Gastroesophageal sphincter (tissue), 4 donors: Measurements from ENCODE around the gene LTBP2. TPM values are rescaled to one million over a fixed set of nuclear protein-coding genes. Genes with fewer than 3 reads are reported as not detected.
A peak's percentile ranks its signal among the peaks of the same experiment; 100 is the strongest.

Source experiments
- ATAC-seq: fragments of 150-250 bp; one replicate; pipeline ENCODE4 v1.9.1; 2016; ENCODE audit warnings: mild to moderate bottlenecking, moderate library complexity
- H3K27ac ChIP-seq, 4 donors: fragments of 200-600 bp; sonication (generic) in 3 of 4; 1 replicate in 3 of 4; 2 replicates in 1 of 4; pipeline ENCODE4 v1.5.1; 2016 to 2019
- H3K27me3 ChIP-seq: fragments of 200-600 bp; sonication (generic); one replicate; pipeline ENCODE4 v1.5.1; 2019
- H3K36me3 ChIP-seq, 2 donors: fragments of 200-600 bp; sonication (generic); one replicate each; pipeline ENCODE4 v1.5.1; 2019; ENCODE audit warnings: control low read depth in 1 of 2
- H3K4me1 ChIP-seq, 3 donors: fragments of 200-600 bp; sonication (generic); 1 replicate in 2 of 3; 2 replicates in 1 of 3; pipeline ENCODE4 v1.5.1; 2016 to 2019; ENCODE audit warnings: control low read depth in 2 of 3
- H3K4me3 ChIP-seq, 2 donors: fragments of 200-600 bp; sonication (generic); one replicate each; pipeline ENCODE4 v1.5.1; 2019; ENCODE audit warnings: mild to moderate bottlenecking in 1 of 2, moderate library complexity in 1 of 2
- H3K9me3 ChIP-seq, 3 donors: fragments of 200-600 bp; sonication (generic); one replicate each; pipeline ENCODE4 v1.5.1; 2017 to 2019; ENCODE audit warnings: control low read depth in 2 of 3
- CTCF ChIP-seq, 4 experiments: fragments of 200-600 bp in 2 of 4; fragments of 450-650 bp in 2 of 4; sonication (generic) in 1 of 4; IDR thresholded peaks; one replicate each; pipeline ENCODE4 v1.5.1; 2017 to 2019; ENCODE audit warnings: antibody characterized with exemption in 4 of 4, mild to moderate bottlenecking in 2 of 4, moderate library complexity in 2 of 4
- EP300 ChIP-seq: sonication (generic); formaldehyde crosslinking; IDR thresholded peaks from one replicate; pipeline ENCODE4 v1.6.1; 2017; ENCODE audit warnings: antibody characterized with exemption, mild to moderate bottlenecking
- POLR2A ChIP-seq, 2 donors: fragments of 450-650 bp; IDR thresholded peaks; one replicate each; pipeline ENCODE4 v1.6.1; 2017; ENCODE audit warnings: antibody characterized with exemption in 2 of 2, mild to moderate bottlenecking in 2 of 2, moderate library complexity in 1 of 2
- POLR2AphosphoS5 ChIP-seq: sonication (generic); formaldehyde crosslinking; IDR thresholded peaks from one replicate; pipeline ENCODE4 v1.6.1; 2017; ENCODE audit warnings: antibody characterized with exemption
- WGBS, 2 donors: methylation state at CpG; one replicate each; pipeline ENCODE4 v1.1.5; 2018; ENCODE audit warnings: low coverage in 1 of 2; 5-methylcytosine and 5-hydroxymethylcytosine counted together
- total RNA-seq, 4 donors: library from RNA; depleted of rRNA; stranded (reverse); fragments of >200 nt; gene quantifications; one replicate each; pipeline ENCODE4 v1.1.0, GENCODE V29; 2016

Gene LTBP2
- total RNA-seq, 4 donors from 2014 or later, result 45.9 to 158 (median 88.4) TPM

GRCh38 chr14:74503291-74503937 is 108.6 kb downstream of the LTBP2 start:
- TF ChIP-seq POLR2A (IDR thresholded peaks at IDR 0.05) (no peak), POLR2AphosphoS5 (no peak), EP300 (no peak), CTCF (IDR thresholded peaks at IDR 0.05) (no peak)
- no peak overlapping the region for H3K27ac ChIP-seq
- no peak for ATAC-seq
- peaks cover 0 to 23% (median 5%) of the 10 kb centered on the region in 3 donors for H3K4me1 ChIP-seq
- peaks cover 0 to 79% of the 10 kb centered on the region in 2 donors for H3K36me3 ChIP-seq
- H3K27me3 ChIP-seq, result no peaks in the 10 kb centered on the region
- no peaks in the 10 kb centered on the region for H3K9me3 ChIP-seq
- H3K4me3 ChIP-seq, result no peak overlapping the region
- no CpG with 5 or more reads among the region's 14 CpGs for WGBS, 2 donors

- no peaks in the 10 kb centered on the region for H3K27me3 ChIP-seq
- H3K27ac ChIP-seq, result peak overlapping the region in 1 of 4 donors; percentile 20
- ATAC-seq, result peak; percentile 37
- WGBS, 2 donors, result 62 to 78% methylated on average over 3 to 8 of the region's 21 CpGs
- H3K4me1 ChIP-seq, result peaks cover 0 to 23% (median 5%) of the 10 kb centered on the region in 3 donors
- TF ChIP-seq POLR2AphosphoS5 (no peak), CTCF (IDR thresholded peaks at IDR 0.05) (peak in 3 of 4 experiments; percentile 38 to 49 (median 39)), EP300 (no peak), POLR2A (IDR thresholded peaks at IDR 0.05) (no peak)
- no peak overlapping the region for H3K4me3 ChIP-seq
- peaks cover 0 to 69% of the 10 kb centered on the region in 2 donors for H3K36me3 ChIP-seq
- no peaks in the 10 kb centered on the region for H3K9me3 ChIP-seq
Measured at GRCh38 chr14:74502236-74503019, 109.6 kb downstream of the LTBP2 start.

- 47 to 61% methylated on average over 5 of the region's 5 CpGs for WGBS, 2 donors
- H3K27me3 ChIP-seq, result no peaks in the 10 kb centered on the region
- H3K4me1 ChIP-seq, result peaks cover 0 to 23% (median 5%) of the 10 kb centered on the region in 3 donors
- TF ChIP-seq POLR2A (IDR thresholded peaks at IDR 0.05), result no peak
- no peak for TF ChIP-seq POLR2AphosphoS5
- no peak for TF ChIP-seq EP300
- no peak for TF ChIP-seq CTCF (IDR thresholded peaks at IDR 0.05)
- H3K36me3 ChIP-seq, result peaks cover 0 to 62% of the 10 kb centered on the region in 2 donors
- no peak for ATAC-seq
- H3K9me3 ChIP-seq, result no peaks in the 10 kb centered on the region
- H3K27ac ChIP-seq, result peak overlapping the region in 2 of 4 donors; percentile 20 to 36
- no peak overlapping the region for H3K4me3 ChIP-seq
Measured at GRCh38 chr14:74501691-74502090, 110.3 kb downstream of the LTBP2 start.

- H3K36me3 ChIP-seq, result peaks cover 0 to 62% of the 10 kb centered on the region in 2 donors
- no peaks in the 10 kb centered on the region for H3K9me3 ChIP-seq
- TF ChIP-seq CTCF (IDR thresholded peaks at IDR 0.05), result peak in 3 of 4 experiments; percentile 77 to 80 (median 79)
- peak; percentile 73 for TF ChIP-seq POLR2AphosphoS5
- TF ChIP-seq POLR2A (IDR thresholded peaks at IDR 0.05), result no peak
- no peak for TF ChIP-seq EP300
- H3K27me3 ChIP-seq, result no peaks in the 10 kb centered on the region
- H3K4me1 ChIP-seq, result peaks cover 0 to 23% (median 5%) of the 10 kb centered on the region in 3 donors
- peak; percentile 81 for ATAC-seq
- peak overlapping the region in 2 of 4 donors; percentile 10 to 36 for H3K27ac ChIP-seq
- WGBS, 2 donors, result 18 to 40% methylated on average over 3 to 4 of the region's 16 CpGs
- H3K4me3 ChIP-seq, result no peak overlapping the region
Measured at GRCh38 chr14:74501135-74501614, 110.9 kb downstream of the LTBP2 start.
